KMS-11 (cell line): Measurements from ENCODE around the gene C20orf173.

Experiments used
- H2AFZ ChIP-seq: fragments of 200-600 bp; sonication (generic); 2 replicates; pipeline ENCODE4 v1.6.1; 2016; ENCODE audit warnings: antibody characterized with exemption, mixed run types, low read depth
- H3K27ac ChIP-seq: fragments of 200-600 bp; sonication (generic); 2 replicates; pipeline ENCODE4 v1.6.1; 2016; ENCODE audit warnings: mild to moderate bottlenecking, mixed run types
- H3K27me3 ChIP-seq: fragments of 200-600 bp; sonication (generic); 2 replicates; pipeline ENCODE4 v1.6.1; 2017; ENCODE audit warnings: mild to moderate bottlenecking, low read depth, mixed run types, moderate library complexity; ENCODE audit not compliant: insufficient read depth
- H3K36me3 ChIP-seq: fragments of 200-600 bp; sonication (generic); 2 replicates; pipeline ENCODE4 v1.6.1; 2017; ENCODE audit warnings: mild to moderate bottlenecking, mixed run types; ENCODE audit not compliant: insufficient read depth
- H3K4me1 ChIP-seq: fragments of 200-600 bp; sonication (generic); 2 replicates; pipeline ENCODE4 v1.6.1; 2016; ENCODE audit warnings: mild to moderate bottlenecking, low read depth, mixed run types; ENCODE audit not compliant: poor library complexity, severe bottlenecking
- H3K4me2 ChIP-seq: fragments of 200-600 bp; sonication (generic); 2 replicates; pipeline ENCODE4 v1.7.0; 2016; ENCODE audit warnings: mild to moderate bottlenecking, mixed run types
- H3K4me3 ChIP-seq: fragments of 200-600 bp; sonication (generic); IDR thresholded peaks from 2 replicates; pipeline ENCODE4 v1.6.1; 2017; ENCODE audit warnings: low read depth, low read length, mixed read lengths; ENCODE audit not compliant: insufficient read depth
- H3K79me2 ChIP-seq: fragments of 200-600 bp; sonication (generic); 2 replicates; pipeline ENCODE4 v1.6.1; 2016; ENCODE audit warnings: low read depth, mixed run types; ENCODE audit not compliant: insufficient read depth
- H3K9ac ChIP-seq: fragments of 200-600 bp; sonication (generic); 2 replicates; pipeline ENCODE4 v1.6.1; 2016; ENCODE audit warnings: mild to moderate bottlenecking, mixed run types
- H4K20me1 ChIP-seq: fragments of 200-600 bp; sonication (generic); 2 replicates; pipeline ENCODE4 v1.6.1; 2016; ENCODE audit warnings: mild to moderate bottlenecking, mixed run types; ENCODE audit not compliant: insufficient read depth
- CTCF ChIP-seq: fragments of 200-600 bp; sonication (generic); conservative IDR thresholded peaks from 2 replicates; pipeline ENCODE4 v1.6.1; 2017; ENCODE audit warnings: low read depth, mild to moderate bottlenecking, antibody characterized with exemption, low read length, moderate library complexity, mixed read lengths

The C20orf173 gene

DNA sequence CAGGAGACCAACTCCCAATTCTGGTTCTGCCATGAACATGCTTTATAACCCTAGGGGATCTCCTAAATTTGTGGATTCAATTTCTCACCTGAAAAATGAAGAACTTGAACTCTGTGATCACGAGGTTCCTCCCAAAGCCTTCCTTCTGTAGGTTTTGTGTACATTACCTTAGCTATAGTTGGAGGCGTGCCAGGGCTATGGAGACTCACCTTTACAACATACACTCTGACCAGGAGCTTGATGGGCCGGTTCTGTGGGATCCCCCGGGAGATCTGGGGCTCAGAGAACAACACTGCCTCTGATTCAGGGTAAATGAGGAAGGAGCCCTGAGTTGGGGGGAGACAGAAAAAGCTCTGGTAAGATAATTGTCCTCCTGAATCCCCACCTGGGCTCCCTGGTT, 46.5 kb upstream of the C20orf173 start:
- no peak for TF ChIP-seq CTCF
- no peak overlapping the region for H3K4me3 ChIP-seq
- no peak overlapping the region for H3K9ac ChIP-seq
- H2AFZ ChIP-seq: no peak overlapping the region
- H3K27me3 ChIP-seq: no peaks in the 10 kb centered on the region
- no peaks in the 10 kb centered on the region for H3K36me3 ChIP-seq
- no peak overlapping the region for H3K4me2 ChIP-seq
- no peak overlapping the region for H3K27ac ChIP-seq
- H4K20me1 ChIP-seq: no peaks in the 10 kb centered on the region
- no peaks in the 10 kb centered on the region for H3K79me2 ChIP-seq
- no peaks in the 10 kb centered on the region for H3K4me1 ChIP-seq

- no peak overlapping the region for H3K4me3 ChIP-seq
- no peak overlapping the region for H3K27ac ChIP-seq
- no peaks in the 10 kb centered on the region for H3K79me2 ChIP-seq
- no peak for TF ChIP-seq CTCF
- no peaks in the 10 kb centered on the region for H3K36me3 ChIP-seq
- H3K9ac ChIP-seq: no peak overlapping the region
- no peak overlapping the region for H3K4me2 ChIP-seq
- H2AFZ ChIP-seq: no peak overlapping the region
- H3K4me1 ChIP-seq: peaks cover 5% of the 10 kb centered on the region
- no peaks in the 10 kb centered on the region for H4K20me1 ChIP-seq
- no peaks in the 10 kb centered on the region for H3K27me3 ChIP-seq
These were observed 43.4 kb upstream of the C20orf173 start for GRCh38 chr20:35572838-35573237.

DNA sequence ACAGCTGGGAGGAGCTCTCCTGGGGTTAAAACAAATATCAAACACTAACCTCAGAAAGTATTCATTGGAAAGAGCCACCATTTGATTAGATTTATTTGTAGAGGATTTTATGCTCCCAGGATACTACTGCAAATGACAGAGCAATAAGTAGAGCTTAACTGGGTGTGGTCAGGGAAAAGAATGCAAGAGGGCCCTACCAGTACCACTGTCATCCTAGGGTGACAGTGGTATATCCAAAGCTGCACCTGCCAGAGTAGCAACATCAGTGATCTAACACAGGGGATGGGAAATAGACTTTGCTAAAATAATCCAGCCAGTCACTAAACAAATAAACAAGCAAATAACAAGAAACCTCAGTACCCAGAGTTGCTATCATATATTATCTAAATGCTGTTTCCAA, 42.1 kb upstream of the C20orf173 start:
- H3K4me3 ChIP-seq: no peak overlapping the region
- no peak for TF ChIP-seq CTCF
- peaks cover 5% of the 10 kb centered on the region for H3K4me1 ChIP-seq
- no peak overlapping the region for H3K4me2 ChIP-seq
- H3K79me2 ChIP-seq: no peaks in the 10 kb centered on the region
- H3K9ac ChIP-seq: no peak overlapping the region
- no peaks in the 10 kb centered on the region for H3K36me3 ChIP-seq
- no peak overlapping the region for H3K27ac ChIP-seq
- H3K27me3 ChIP-seq: no peaks in the 10 kb centered on the region
- no peak overlapping the region for H2AFZ ChIP-seq
- H4K20me1 ChIP-seq: no peaks in the 10 kb centered on the region

DNA sequence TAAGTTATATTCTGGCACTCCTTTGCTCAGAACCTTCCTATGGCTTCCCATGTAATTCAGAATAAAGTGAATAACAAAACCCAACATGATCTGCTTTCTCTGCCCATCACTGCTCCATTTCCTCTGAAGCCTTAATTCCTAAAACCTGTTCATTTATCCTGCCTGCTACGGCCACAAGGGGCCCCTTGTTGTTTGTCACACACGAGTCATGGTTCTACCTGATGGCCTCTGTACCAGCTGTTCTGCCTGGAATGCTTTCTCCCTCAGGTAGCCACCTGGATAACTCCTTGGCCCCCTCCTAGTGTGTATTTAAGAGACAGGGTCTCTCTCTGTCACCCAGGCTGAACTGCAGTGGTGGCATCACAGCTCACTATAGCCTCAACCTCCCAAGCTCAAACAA, 39.2 kb upstream of the C20orf173 start:
- Histone ChIP-seq H2AFZ (no peak overlapping the region), H3K27ac (no peak overlapping the region), H4K20me1 (no peaks in the 10 kb centered on the region), H3K27me3 (no peaks in the 10 kb centered on the region), H3K4me3 (no peak overlapping the region), H3K36me3 (no peaks in the 10 kb centered on the region), H3K9ac (no peak overlapping the region), H3K4me2 (no peak overlapping the region), H3K79me2 (no peaks in the 10 kb centered on the region), H3K4me1 (peaks cover 5% of the 10 kb centered on the region)
- peak; percentile 55 for TF ChIP-seq CTCF

- Histone ChIP-seq H3K4me1 (peaks cover 15% of the 10 kb centered on the region), H4K20me1 (no peaks in the 10 kb centered on the region), H3K36me3 (no peaks in the 10 kb centered on the region), H3K9ac (no peak overlapping the region), H3K27ac (no peak overlapping the region), H3K4me3 (no peak overlapping the region), H3K4me2 (no peak overlapping the region), H3K27me3 (no peaks in the 10 kb centered on the region), H2AFZ (no peak overlapping the region), H3K79me2 (no peaks in the 10 kb centered on the region)
- no peak for TF ChIP-seq CTCF
These were observed 35.5 kb upstream of the C20orf173 start for GRCh38 chr20:35564905-35565304.
